Heart left ventricle (tissue), 16 donors: ENCODE measurements around the gene VCL. TPM values are rescaled to one million over a fixed set of nuclear protein-coding genes. Genes with fewer than 3 reads are reported as not detected.

ENCODE experiments used
- ATAC-seq, 4 donors: fragments of 200-7000 bp; cut with Tn5 transposase; one replicate each; pipeline ENCODE4 v1.9.1; 2020 to 2022; ENCODE audit warnings: moderate library complexity in 4 of 4, mild to moderate bottlenecking in 3 of 4, moderate number of reproducible peaks in 1 of 4
- DNase-seq, 5 donors: peaks; one replicate each; pipeline ENCODE4 v3.0.0-alpha.2; 2020
- H3K27ac ChIP-seq, 12 donors: fragments of 200-600 bp; sonication (generic) in 4 of 12; one replicate each; pipeline versions ENCODE4 v1.5.0 to v1.8.0; 2016 to 2022; ENCODE audit warnings: mild to moderate bottlenecking in 2 of 12
- H3K27me3 ChIP-seq, 9 donors: fragments of 200-600 bp; sonication (generic) in 2 of 9; one replicate each; pipeline versions ENCODE4 v1.5.1 to v1.8.0; 2016 to 2022; ENCODE audit warnings: mild to moderate bottlenecking in 3 of 9
- H3K36me3 ChIP-seq, 9 donors: fragments of 200-600 bp; sonication (generic) in 2 of 9; one replicate each; pipeline versions ENCODE4 v1.5.0 to v1.8.0; 2018 to 2022; ENCODE audit warnings: mild to moderate bottlenecking in 2 of 9
- H3K4me1 ChIP-seq, 12 donors: fragments of 200-600 bp; sonication (generic) in 4 of 12; one replicate each; pipeline versions ENCODE4 v1.5.0 to v1.8.0; 2016 to 2022; ENCODE audit warnings: mild to moderate bottlenecking in 3 of 12
- H3K4me3 ChIP-seq, 12 donors: fragments of 200-600 bp; sonication (generic) in 4 of 12; one replicate each; pipeline versions ENCODE4 v1.5.0 to v1.8.0; 2017 to 2022; ENCODE audit warnings: mild to moderate bottlenecking in 9 of 12, moderate library complexity in 4 of 12
- H3K9me3 ChIP-seq, 12 donors: fragments of 200-600 bp; sonication (generic) in 4 of 12; one replicate each; pipeline versions ENCODE4 v1.5.0 to v1.8.0; 2016 to 2022; ENCODE audit warnings: mild to moderate bottlenecking in 1 of 12
- CTCF ChIP-seq, 12 donors: fragments of 200-600 bp; sonication (generic) in 4 of 12; IDR thresholded peaks; one replicate each; pipeline versions ENCODE4 v1.5.0 to v1.8.0; 2018 to 2022; ENCODE audit warnings: antibody characterized with exemption in 12 of 12, mild to moderate bottlenecking in 5 of 12
- POLR2A ChIP-seq, 2 donors: fragments of 450-650 bp; IDR thresholded peaks; one replicate each; pipeline ENCODE4 v1.6.1; 2017; ENCODE audit warnings: antibody characterized with exemption in 2 of 2, mild to moderate bottlenecking in 2 of 2, moderate library complexity in 2 of 2
- WGBS, 4 donors: extraction: QIAGEN DNeasy Blood & Tissue Kit in 2 of 4; methylation state at CpG; one replicate each; pipeline versions ENCODE4 v1.1.5 to v1.1.7; 2013 to 2018; 5-methylcytosine and 5-hydroxymethylcytosine counted together
- intact Hi-C, 10 donors: fragments of 100-400 bp; cut with DNase I; formaldehyde crosslinking; loops; one replicate each; pipeline versions ENCODE4 v1.11.1 to v1.14.2; 2022
- polyA plus RNA-seq, 2 donors: library from polyadenylated mRNA; stranded (reverse); fragments of 200-250 nt; gene quantifications; one replicate each; pipeline ENCODE4 v1.2.3, GENCODE V29; 2013
- total RNA-seq, 9 donors: library from RNA; depleted of rRNA in 2 of 9; stranded (reverse); fragments of >200 nt in 2 of 9; fragmentation: NEBNext Ultra II Directional in 3 of 9; extraction: Animal tissue kit (Norgen Biotek cat#: 25700) in 3 of 9; gene quantifications; one replicate each; pipeline versions ENCODE4 v1.1.0 to v1.2.4, GENCODE V29; 2016 to 2023
- donor health status: ischemic (EF 13 %, LVEDD 7.1; RV severe dilation, severe dysfunction).
- donor health status: healthy with polysubstance abuse.
- donor health status: DM: no; HTN: yes; CAD: no.
- donor health status: DM: no; HTN: no; CAD: no.
- donor health status: ischemic (EF 25% LVEDD 6.9; RV normal size, moderate dysfunction).
- donor health status: ischemic (EF 25% LVEDD 5.7; RV mildly dilated, moderate dysfunction).
- donor health status: healthy.
- donor health status: DM: yes; HTN: yes; CAD: no.
- donor health status: ischemic (EF 35%, LVEDD 5.7; RV mildly dilated, moderate dysfunction).
- donor health status: nonischemic (EF 11% LVEDD 7.7; RV severe dilation, severe dysfunction).
- donor health status: DM: yes; HTN: yes; CAD: no.
- donor health status: PGD.
- donor health status: ischemic (EF 29% LVEDD 5.4; RV normal size, mild dysfunction).
- donor health status: nonischemic (EF 23%, LVEDD 6.1; RV moderate dilation, normal function).

Gene VCL
- total and polyA plus RNA-seq, 11 donors, result 84.5 to 543 (median 273) TPM

DNA sequence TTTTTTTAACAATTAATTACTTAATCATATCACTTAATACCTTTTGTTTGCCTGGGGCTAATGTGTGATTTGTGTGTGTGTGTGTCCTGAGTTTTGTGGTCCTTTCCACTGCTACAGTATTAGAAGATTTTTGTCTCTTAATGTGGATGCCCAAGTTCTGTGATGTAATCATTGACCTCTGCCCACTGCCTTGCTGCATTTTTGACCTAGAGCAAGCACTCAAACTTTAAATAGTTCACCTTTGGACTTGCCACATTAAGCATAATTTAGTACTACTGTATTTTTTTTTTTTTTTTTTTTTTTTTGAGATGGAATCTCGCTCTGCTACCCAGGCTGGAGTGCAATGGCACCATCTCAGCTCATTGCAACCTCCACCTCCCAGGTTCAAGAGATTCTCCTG lies 52.7 kb downstream of the VCL start:
- Histone ChIP-seq H3K9me3 (no peaks in the 10 kb centered on the region), H3K36me3 (peaks cover 0 to 9% (median 4%) of the 10 kb centered on the region in 9 donors), H3K4me3 (no peak overlapping the region), H3K27ac (peak overlapping the region in 11 of 12 donors; percentile 17 to 86 (median 62)), H3K4me1 (peaks cover 5 to 91% (median 58%) of the 10 kb centered on the region in 12 donors), H3K27me3 (no peaks in the 10 kb centered on the region)
- 94 to 100% (median 97%) methylated on average over 1 of the region's 1 CpG for WGBS, 4 donors
- DNase-seq (no peak), ATAC-seq (no peak)
- intact Hi-C loops, result loop anchor here in 4 of 10 donors (10.0 kb wide), 2 partner anchors 46 to 56 kb away; partner anchors contain the start of gene VCL (in 1 of the 4)
- no peak for TF ChIP-seq POLR2A (IDR thresholded peaks at IDR 0.05)

DNA sequence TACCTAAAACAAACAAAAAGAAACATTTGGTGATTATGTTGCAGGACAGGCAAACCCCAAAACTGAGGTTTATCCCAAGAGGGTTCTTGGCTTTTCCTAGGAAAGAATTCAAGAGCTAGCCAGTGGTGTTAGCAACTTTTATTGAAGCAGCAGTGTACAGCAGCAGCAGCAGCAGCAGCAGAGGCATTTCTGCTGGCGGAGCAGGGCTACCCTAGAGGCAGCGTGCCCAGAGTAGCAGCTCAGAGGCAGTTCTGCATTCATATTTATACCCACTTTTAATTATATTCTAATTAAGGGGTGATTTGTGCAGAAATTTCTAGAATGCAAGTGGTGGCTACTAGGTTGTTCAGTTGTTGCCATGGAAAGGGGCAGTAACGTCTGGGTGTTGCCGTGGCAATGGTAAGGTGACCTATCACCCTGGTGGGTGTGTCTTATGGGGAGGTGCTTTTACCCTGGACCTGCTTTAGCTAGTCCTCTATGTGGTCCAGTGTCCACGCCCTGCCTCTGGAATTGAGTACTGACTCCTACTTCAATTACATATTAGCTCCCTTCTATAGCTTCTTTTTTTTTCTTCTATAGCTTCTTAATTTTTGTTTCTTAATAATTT lies 53.9 kb downstream of the VCL start:
- H3K4me3 ChIP-seq, result no peak overlapping the region
- 52 to 72% (median 60%) methylated on average over 5 of the region's 5 CpGs for WGBS, 4 donors
- H3K4me1 ChIP-seq, result peaks cover 7 to 95% (median 67%) of the 10 kb centered on the region in 12 donors
- intact Hi-C loops, result loop anchor here in 4 of 10 donors (10.0 kb wide), 2 partner anchors 47 to 57 kb away; partner anchors contain the start of gene VCL (in 1 of the 4)
- TF ChIP-seq POLR2A (IDR thresholded peaks at IDR 0.05) (no peak), CTCF (IDR thresholded peaks at IDR 0.05) (no peak)
- H3K9me3 ChIP-seq, result no peaks in the 10 kb centered on the region
- no peak for ATAC-seq
- H3K36me3 ChIP-seq, result no peaks in the 10 kb centered on the region
- peak in 2 of 5 donors; percentile 38 to 43 for DNase-seq
- H3K27ac ChIP-seq, result peak overlapping the region in 11 of 12 donors; percentile 15 to 86 (median 62)
- H3K27me3 ChIP-seq, result no peaks in the 10 kb centered on the region

DNA sequence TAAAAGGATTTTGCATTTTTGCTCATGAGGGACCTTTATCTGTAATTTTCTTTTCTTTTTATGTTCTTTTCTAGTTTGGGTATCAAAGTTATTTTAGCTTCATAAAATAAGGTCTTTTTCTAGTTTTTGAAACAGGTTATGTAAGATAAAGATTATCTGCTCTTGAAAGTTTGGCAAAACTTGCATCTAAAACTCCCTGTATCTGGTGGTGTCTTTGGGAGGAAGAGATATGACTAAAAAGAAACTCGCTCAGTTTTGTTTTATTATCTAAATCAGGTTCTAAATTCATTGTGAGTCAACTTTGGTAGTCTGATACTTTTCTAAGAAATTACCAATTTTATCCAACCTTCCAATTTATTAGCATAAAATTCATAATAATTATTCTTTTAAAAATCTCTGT lies 55.1 kb downstream of the VCL start:
- ATAC-seq, result no peak
- DNase-seq, result no peak
- H3K4me3 ChIP-seq, result no peak overlapping the region
- intact Hi-C loops, result loop anchor here in 4 of 10 donors (10.0 kb wide), 2 partner anchors 48 to 58 kb away; partner anchors contain the start of gene VCL (in 1 of the 4)
- H3K36me3 ChIP-seq, result no peaks in the 10 kb centered on the region
- WGBS, 4 donors, result 45 to 68% (median 58%) methylated on average over 1 of the region's 1 CpG
- peaks cover 7 to 95% (median 68%) of the 10 kb centered on the region in 12 donors for H3K4me1 ChIP-seq
- no peak for TF ChIP-seq CTCF (IDR thresholded peaks at IDR 0.05)
- no peaks in the 10 kb centered on the region for H3K27me3 ChIP-seq
- H3K27ac ChIP-seq, result peak overlapping the region in 9 of 12 donors; percentile 0 to 86 (median 62)
- no peaks in the 10 kb centered on the region for H3K9me3 ChIP-seq

DNA sequence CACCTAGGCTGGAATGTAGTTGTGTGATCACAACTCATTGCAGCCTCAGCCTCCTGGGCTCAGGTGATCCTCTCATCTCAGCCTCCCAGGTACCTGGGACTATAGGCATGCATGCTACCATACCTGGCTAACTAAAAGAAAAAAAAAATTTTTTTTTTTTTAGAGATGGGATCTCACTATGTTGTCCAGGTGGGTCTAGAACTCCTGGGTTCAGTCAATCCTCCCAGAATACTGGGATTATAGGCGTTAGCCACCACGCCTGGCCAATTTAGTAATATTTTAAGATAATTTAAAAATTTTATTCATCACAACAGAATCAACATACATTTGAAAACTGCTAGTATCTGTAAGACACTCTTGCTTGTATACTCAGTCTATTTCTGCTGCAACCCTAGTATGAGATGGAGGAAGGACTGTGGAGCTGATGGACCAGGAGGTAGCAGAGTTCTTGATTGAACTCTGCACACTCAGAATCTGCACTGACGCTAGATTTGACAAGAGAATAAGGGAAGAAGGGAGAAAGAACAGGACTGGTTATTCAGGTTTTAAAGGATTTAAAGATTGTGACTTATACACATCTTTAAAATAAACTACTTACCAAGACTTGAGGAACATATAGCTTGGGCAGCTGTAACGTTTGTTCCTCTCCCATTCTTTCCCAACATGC lies 57.6 kb downstream of the VCL start:
- WGBS, 4 donors, result 69 to 73% (median 72%) methylated on average over 4 of the region's 4 CpGs
- intact Hi-C loops, result loop anchor here in 5 of 10 donors (5.0 to 10.0 kb wide), 3 partner anchors 51 to 168 kb away; partner anchors contain the start of gene VCL (in 1 of the 5)
- TF ChIP-seq POLR2A (IDR thresholded peaks at IDR 0.05) (no peak), CTCF (IDR thresholded peaks at IDR 0.05) (no peak)
- peak overlapping the region; percentile 39 to 86 (median 66) for H3K27ac ChIP-seq
- H3K36me3 ChIP-seq, result no peaks in the 10 kb centered on the region
- H3K4me1 ChIP-seq, result peaks cover 6 to 90% (median 61%) of the 10 kb centered on the region in 12 donors
- H3K4me3 ChIP-seq, result no peak overlapping the region
- H3K9me3 ChIP-seq, result no peaks in the 10 kb centered on the region
- no peaks in the 10 kb centered on the region for H3K27me3 ChIP-seq
- ATAC-seq (no peak), DNase-seq (no peak)
